Activated CD4-positive, alpha-beta memory T cell treated with anti-CD3 and anti-CD28 coated beads, Interleukin-2, amount 10 ng/mL, durations not matched to agents 7 days and 5 days (primary cell): ENCODE results near the gene PPAT. TPM values are rescaled to one million over a fixed set of nuclear protein-coding genes. Genes with fewer than 3 reads are reported as not detected.
A peak's percentile ranks its signal among the peaks of the same experiment; 100 is the strongest.
"Not testable (repeated sequence)": the region's sequence is repeated elsewhere in the genome, so short reads cannot be mapped to it uniquely, and the experiment has no call there.

ENCODE experiments used
- CTCF ChIA-PET: fragments of 350-600 bp; sonication (Branson Sonifier 250); formaldehyde crosslinking; loops from one replicate; lab custom pipeline; 2021; ENCODE audit warnings: antibody characterized with exemption, inconsistent platforms; lab: Charles Lee
- POLR2A ChIA-PET: fragments of 350-600 bp; sonication (Branson Sonifier 250); formaldehyde crosslinking; loops from one replicate; lab custom pipeline; 2021; ENCODE audit warnings: antibody characterized with exemption; lab: Charles Lee
- DNase-seq: peaks from one replicate; pipeline ENCODE4 v3.0.0-alpha.2; 2020
- H3K27ac Mint-ChIP-seq: one replicate; pipeline ENCODE4 v1.8.0; 2021; ENCODE audit warnings: mild to moderate bottlenecking, mixed read lengths
- H3K27me3 Mint-ChIP-seq: one replicate; pipeline ENCODE4 v1.8.0; 2021; ENCODE audit warnings: mixed read lengths
- H3K36me3 Mint-ChIP-seq: one replicate; pipeline ENCODE4 v1.8.0; 2021; ENCODE audit warnings: low read depth, mixed read lengths
- H3K4me1 Mint-ChIP-seq: one replicate; pipeline ENCODE4 v1.8.0; 2021; ENCODE audit warnings: mixed read lengths
- H3K4me3 Mint-ChIP-seq: one replicate; pipeline ENCODE4 v1.8.0; 2021; ENCODE audit warnings: mild to moderate bottlenecking, mixed read lengths
- H3K9me3 Mint-ChIP-seq: one replicate; pipeline ENCODE4 v1.8.0; 2021; ENCODE audit warnings: mixed read lengths
- total RNA-seq, 2 experiments: library from RNA; stranded (reverse); gene quantifications; one replicate each; pipeline ENCODE4 v1.2.3, GENCODE V29; 2021

Gene PPAT
- total RNA-seq = 10 to 100 TPM; 21.6 to 22.7 TPM

- ChIA-PET CTCF (interaction anchor here (0.7 to 4.8 kb wide), 25 partner anchors 9 to 545 kb away, joined by 3 to 27 read pairs (median 5); partner anchors contain the start of genes AASDH, CEP135, NOA1 and REST), POLR2A (interaction anchor here (0.9 to 5.6 kb wide), 29 partner anchors 10 to 889 kb away, joined by 3 to 87 read pairs (median 8); partner anchors contain the start of genes AASDH, CEP135, NOA1 and POLR2B)
- peaks cover 55% of the 10 kb centered on the region for H3K4me1 Mint-ChIP-seq
- no peaks in the 10 kb centered on the region for H3K9me3 Mint-ChIP-seq
- H3K36me3 Mint-ChIP-seq = peaks cover 12% of the 10 kb centered on the region
- H3K27ac Mint-ChIP-seq = peak within 1 kb of the TSS; percentile 96
- DNase-seq = peak; percentile 98
- peak within 1 kb of the TSS; percentile 99 for H3K4me3 Mint-ChIP-seq
- H3K27me3 Mint-ChIP-seq = no peaks in the 10 kb centered on the region
These were observed at the start of gene PPAT for GRCh38 chr4:56435140-56435926. TSS of gene PPAT (minus strand) at chr4:56435615. CDS start at chr4:56435477, 138 bp downstream.

DNA sequence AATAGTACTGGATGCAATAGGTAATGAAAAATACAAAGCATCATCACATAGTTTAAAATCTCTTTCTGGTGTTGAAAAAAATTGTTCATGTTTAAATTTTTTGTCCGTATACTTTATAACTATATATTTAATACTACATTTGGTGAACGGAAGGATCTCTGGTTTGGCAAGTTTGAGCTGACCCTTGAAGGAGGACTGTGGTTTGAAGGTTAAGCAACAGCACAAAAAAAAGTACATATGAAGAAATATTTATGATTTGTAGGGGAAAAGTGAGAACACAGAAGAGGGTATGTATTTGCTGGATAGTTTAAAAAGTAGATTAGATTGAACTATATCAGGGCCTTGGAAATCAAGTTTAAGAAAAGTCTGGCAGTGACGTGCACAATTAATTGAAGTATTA, 45.3 kb upstream of the PPAT start:
- Mint-ChIP-seq H3K36me3 (peaks cover 60% of the 10 kb centered on the region), H3K27me3 (no peaks in the 10 kb centered on the region), H3K9me3 (no peaks in the 10 kb centered on the region), H3K4me3 (no peak overlapping the region), H3K27ac (no peak overlapping the region), H3K4me1 (peaks cover 1% of the 10 kb centered on the region)
- ChIA-PET POLR2A (interaction anchor here (0.7 to 1.6 kb wide), 3 partner anchors 11 to 23 kb away, joined by 3 read pairs; no protein-coding TSS in a partner anchor), CTCF (interaction anchor here (1.4 kb wide), 1 partner anchor 45 kb away, joined by 3 read pairs; the partner anchor contains the start of genes PAICS and PPAT)
- DNase-seq = no peak

GRCh38 chr4:56477192-56477702, 41.8 kb upstream of the PPAT start:
- ChIA-PET POLR2A (interaction anchor here (0.6 to 1.8 kb wide), 2 partner anchors 42 to 1094 kb away, joined by 3 to 4 read pairs; partner anchors contain the start of genes PAICS and PPAT), CTCF (no interaction called here)
- no peak overlapping the region for H3K4me3 Mint-ChIP-seq
- H3K36me3 Mint-ChIP-seq = peaks cover 61% of the 10 kb centered on the region
- peaks cover 1% of the 10 kb centered on the region for H3K4me1 Mint-ChIP-seq
- H3K27ac Mint-ChIP-seq = no peak overlapping the region
- no peaks in the 10 kb centered on the region for H3K27me3 Mint-ChIP-seq
- no peaks in the 10 kb centered on the region for H3K9me3 Mint-ChIP-seq
- DNase-seq = no peak

- CTCF ChIA-PET = no interaction called here
- H3K27ac Mint-ChIP-seq = no peak overlapping the region
These were observed 40.5 kb upstream of the PPAT start for GRCh38 chr4:56475917-56476316.

GRCh38 chr4:56469489-56470210, 34.2 kb upstream of the PPAT start:
- POLR2A ChIA-PET = interaction anchor here (0.6 to 4.7 kb wide), 9 partner anchors 12 to 521 kb away, joined by 3 to 87 read pairs (median 4); partner anchors contain the start of genes CEP135, NOA1, PAICS and POLR2B
- Mint-ChIP-seq H3K27ac (peak overlapping the region; percentile 50), H3K36me3 (peaks cover 51% of the 10 kb centered on the region)

More at GRCh38 chr4:56475917-56476316, 40.5 kb upstream of the PPAT start:
- H3K4me3 Mint-ChIP-seq = no peak overlapping the region
- H3K9me3 Mint-ChIP-seq = no peaks in the 10 kb centered on the region
- DNase-seq = no peak
- POLR2A ChIA-PET = interaction anchor here (0.9 to 1.0 kb wide), 2 partner anchors 9 to 11 kb away, joined by 3 to 5 read pairs; no protein-coding TSS in a partner anchor
- peaks cover 71% of the 10 kb centered on the region for H3K36me3 Mint-ChIP-seq
- peaks cover 5% of the 10 kb centered on the region for H3K4me1 Mint-ChIP-seq
- no peaks in the 10 kb centered on the region for H3K27me3 Mint-ChIP-seq

GRCh38 chr4:56468097-56468422, 32.6 kb upstream of the PPAT start:
- Mint-ChIP-seq H3K4me1 (peaks cover 52% of the 10 kb centered on the region), H3K4me3 (peak overlapping the region; percentile 94), H3K36me3 (peaks cover 42% of the 10 kb centered on the region), H3K27me3 (no peaks in the 10 kb centered on the region), H3K9me3 (no peaks in the 10 kb centered on the region), H3K27ac (peak overlapping the region; percentile 95)
- DNase-seq = peak; percentile 42
- POLR2A ChIA-PET = interaction anchor here (0.8 to 4.7 kb wide), 19 partner anchors 10 to 519 kb away, joined by 3 to 87 read pairs (median 5); partner anchors contain the start of genes AASDH, CEP135, NOA1 and PAICS
- CTCF ChIA-PET = interaction anchor here (0.7 to 3.4 kb wide), 5 partner anchors 23 to 330 kb away, joined by 3 to 27 read pairs (median 3); partner anchors contain the start of genes AASDH, PAICS and PPAT

More at GRCh38 chr4:56469489-56470210, 34.2 kb upstream of the PPAT start:
- Mint-ChIP-seq H3K9me3 (no peaks in the 10 kb centered on the region), H3K27me3 (no peaks in the 10 kb centered on the region), H3K4me3 (peak overlapping the region; percentile 60), H3K4me1 (peaks cover 48% of the 10 kb centered on the region)
- DNase-seq = no peak
- CTCF ChIA-PET = interaction anchor here (0.7 to 3.4 kb wide), 2 partner anchors 34 to 367 kb away, joined by 3 to 27 read pairs; partner anchors contain the start of genes PAICS and PPAT

DNA sequence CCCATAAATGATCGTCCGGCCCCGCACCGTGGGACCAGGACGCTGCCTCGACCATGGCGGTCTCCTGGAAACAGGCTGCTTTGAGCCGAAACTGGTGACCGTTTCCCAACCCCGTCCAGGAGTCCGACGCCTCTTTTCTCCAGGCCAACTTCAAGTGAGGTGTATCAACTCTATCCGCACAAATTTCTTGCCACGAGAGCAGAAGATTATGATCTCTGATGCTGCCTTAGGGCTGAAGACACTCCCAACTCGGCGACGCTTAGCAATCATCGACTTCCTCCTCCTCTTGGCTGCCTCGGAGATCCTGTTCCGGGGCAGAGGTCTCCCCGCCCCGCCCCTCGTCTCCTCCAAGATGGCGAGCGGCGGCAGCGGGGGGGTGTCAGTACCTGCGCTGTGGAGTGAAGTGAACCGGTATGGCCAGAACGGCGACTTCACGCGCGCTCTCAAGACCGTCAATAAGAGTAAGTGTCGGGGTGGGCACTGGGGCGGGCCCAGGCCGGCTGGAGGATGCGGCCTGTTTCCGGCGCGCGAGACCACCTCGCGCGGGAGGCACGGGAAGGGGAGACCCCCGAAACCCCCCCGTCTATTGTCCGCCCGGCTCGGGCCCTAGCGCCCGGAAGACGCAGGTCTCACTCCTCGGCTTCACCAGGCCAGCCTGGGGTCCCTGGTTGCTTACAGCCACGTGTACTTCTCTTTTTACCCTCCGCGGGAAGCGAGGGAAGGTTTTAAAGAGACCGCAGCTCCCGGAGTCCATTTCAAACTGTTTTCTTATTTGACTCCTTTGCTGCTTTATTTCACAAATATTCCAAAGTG, 32.1 kb upstream of the PPAT start, which contains the start of gene SRP72:
Gene SRP72 (plus strand): TSS at position 334 of the 813 bp plus-strand sequence. CDS start 19 bp downstream, at position 353.
- Mint-ChIP-seq H3K27ac (peak within 1 kb of the TSS; percentile 95), H3K4me3 (peak within 1 kb of the TSS; percentile 94), H3K36me3 (peaks cover 40% of the 10 kb centered on the region), H3K4me1 (peaks cover 52% of the 10 kb centered on the region), H3K9me3 (no peaks in the 10 kb centered on the region), H3K27me3 (no peaks in the 10 kb centered on the region)
- DNase-seq = peak; percentile 91
- ChIA-PET CTCF (interaction anchor here (0.7 to 3.4 kb wide), 9 partner anchors 23 to 519 kb away, joined by 3 to 27 read pairs (median 3); partner anchors contain the start of genes AASDH, CEP135, PAICS and PPAT), POLR2A (interaction anchor here (0.8 to 4.7 kb wide), 30 partner anchors 10 to 519 kb away, joined by 3 to 87 read pairs (median 5); partner anchors contain the start of genes AASDH, CEP135, NOA1 and PAICS)

DNA sequence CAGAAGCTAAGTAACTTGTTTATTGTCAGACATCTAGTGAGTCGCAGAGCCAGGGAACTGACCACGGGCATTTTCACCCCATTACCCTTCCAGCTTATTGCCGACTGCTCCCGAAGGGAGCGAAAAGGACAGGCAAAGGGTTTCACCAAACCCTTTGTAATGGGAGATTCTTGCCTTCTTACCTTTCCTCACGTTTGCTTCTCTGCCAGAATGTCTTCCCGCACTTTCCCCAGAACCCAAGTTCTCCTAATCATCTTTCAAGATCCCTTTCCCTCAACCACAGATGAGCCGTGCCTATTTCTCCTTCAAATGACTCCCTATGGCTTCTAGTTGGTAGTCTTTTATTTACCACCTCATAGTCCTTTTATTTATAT, 31.5 kb upstream of the PPAT start:
- POLR2A ChIA-PET = interaction anchor here (0.8 to 2.5 kb wide), 17 partner anchors 9 to 519 kb away, joined by 3 to 53 read pairs (median 5); partner anchors contain the start of genes AASDH, CEP135, NOA1 and PAICS

GRCh38 chr4:56466296-56466761, 30.9 kb upstream of the PPAT start:
- Mint-ChIP-seq H3K36me3 (peaks cover 39% of the 10 kb centered on the region), H3K4me3 (peak overlapping the region; percentile 94), H3K4me1 (peaks cover 47% of the 10 kb centered on the region), H3K27ac (peak overlapping the region; percentile 95)
- ChIA-PET POLR2A (interaction anchor here (0.8 to 2.5 kb wide), 18 partner anchors 8 to 518 kb away, joined by 3 to 53 read pairs (median 5); partner anchors contain the start of genes AASDH, CEP135, NOA1 and PAICS), CTCF (interaction anchor here (1.0 to 2.5 kb wide), 6 partner anchors 15 to 518 kb away, joined by 3 to 26 read pairs (median 3); partner anchors contain the start of genes AASDH, CEP135, PAICS and PPAT)
- DNase-seq, H3K27me3 Mint-ChIP-seq, H3K9me3 Mint-ChIP-seq: not testable (repeated sequence)

More for the DNA sequence above, 31.5 kb upstream of the PPAT start:
- H3K27ac Mint-ChIP-seq = peak overlapping the region; percentile 95
- CTCF ChIA-PET = interaction anchor here (1.0 to 2.5 kb wide), 5 partner anchors 23 to 518 kb away, joined by 3 to 26 read pairs (median 3); partner anchors contain the start of genes AASDH, CEP135, PAICS and PPAT
- peaks cover 41% of the 10 kb centered on the region for H3K36me3 Mint-ChIP-seq
- no peaks in the 10 kb centered on the region for H3K9me3 Mint-ChIP-seq
- no peaks in the 10 kb centered on the region for H3K27me3 Mint-ChIP-seq
- H3K4me3 Mint-ChIP-seq = peak overlapping the region; percentile 94
- DNase-seq = no peak
- H3K4me1 Mint-ChIP-seq = peaks cover 51% of the 10 kb centered on the region

- DNase-seq = no peak
- H3K27me3 Mint-ChIP-seq = no peaks in the 10 kb centered on the region
- H3K4me3 Mint-ChIP-seq = peak overlapping the region; percentile 94
- peaks cover 47% of the 10 kb centered on the region for H3K4me1 Mint-ChIP-seq
- ChIA-PET POLR2A (interaction anchor here (1.1 to 2.5 kb wide), 17 partner anchors 8 to 518 kb away, joined by 3 to 53 read pairs (median 5); partner anchors contain the start of genes AASDH, CEP135, NOA1 and PAICS), CTCF (interaction anchor here (0.8 to 2.5 kb wide), 6 partner anchors 9 to 373 kb away, joined by 3 to 26 read pairs (median 5); partner anchors contain the start of genes AASDH, PAICS and PPAT)
- no peaks in the 10 kb centered on the region for H3K9me3 Mint-ChIP-seq
- H3K36me3 Mint-ChIP-seq = peaks cover 36% of the 10 kb centered on the region
- H3K27ac Mint-ChIP-seq = peak overlapping the region; percentile 95
These were observed 30.3 kb upstream of the PPAT start for GRCh38 chr4:56465599-56466295.
